GM10847 (cell line): ENCODE data around the gene TRMU.

Source experiments
- POLR2A ChIP-seq: IDR thresholded peaks from 2 replicates; pipeline ENCODE4 v1.6.1; 2011; ENCODE audit not compliant: insufficient read length; ENCODE audit errors: extremely low read depth

TRMU gene

DNA sequence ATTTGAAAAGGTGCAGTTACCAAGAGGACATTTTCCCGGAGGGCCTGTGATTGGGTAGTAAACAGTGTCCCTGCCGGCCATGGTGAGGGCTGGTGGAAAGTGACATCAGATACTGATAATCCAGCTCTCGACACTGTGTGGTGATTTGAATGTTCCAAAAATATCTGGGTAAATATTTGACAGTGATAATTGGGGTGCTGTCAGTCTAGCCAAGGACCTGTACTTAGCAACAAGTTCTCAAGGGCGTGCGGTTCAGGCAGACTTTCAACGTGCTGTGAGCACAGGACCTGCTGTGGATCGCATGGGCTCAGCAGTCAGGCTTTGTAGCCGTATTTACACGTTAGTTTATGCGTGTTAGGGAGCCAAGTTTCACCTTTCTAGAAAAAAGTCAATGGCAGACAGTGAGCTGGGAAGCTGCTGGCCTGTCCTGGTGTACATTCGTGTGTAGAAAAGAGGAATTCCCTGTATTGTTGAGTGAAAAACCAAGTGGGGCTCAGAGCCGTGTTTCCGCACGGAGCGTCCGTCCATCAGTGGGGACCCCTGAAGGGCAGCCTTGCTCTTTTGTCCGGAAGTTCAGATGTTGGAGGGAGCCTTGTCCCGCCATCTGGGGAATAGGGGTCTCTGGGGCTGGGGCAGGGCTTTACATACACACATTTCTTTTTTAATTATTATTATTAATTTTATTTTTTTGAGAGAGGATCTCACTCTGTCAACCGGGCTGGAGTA is 11.3 kb downstream of the TRMU start:
- no peak for TF ChIP-seq POLR2A

DNA sequence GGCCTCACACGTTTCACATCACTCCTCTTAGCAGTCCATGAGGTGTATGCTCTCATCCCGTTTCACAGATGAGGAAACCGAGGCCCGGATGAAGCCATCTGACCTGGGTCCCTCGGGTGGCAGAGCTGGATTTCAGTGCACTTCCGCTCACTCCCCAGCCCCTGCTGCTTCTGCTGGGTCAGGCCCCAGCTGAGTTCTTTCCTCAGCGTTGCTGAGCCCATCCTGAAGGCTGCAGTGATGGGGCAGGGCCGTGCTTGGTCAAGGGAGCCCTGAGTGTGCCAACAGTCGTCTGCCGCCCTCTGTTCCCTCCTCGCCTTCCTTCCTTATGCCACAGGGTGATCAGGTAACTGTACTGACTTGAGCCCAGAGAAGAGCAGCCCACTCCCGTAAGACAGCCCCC is 12.1 kb downstream of the TRMU start:
- TF ChIP-seq POLR2A = no peak

DNA sequence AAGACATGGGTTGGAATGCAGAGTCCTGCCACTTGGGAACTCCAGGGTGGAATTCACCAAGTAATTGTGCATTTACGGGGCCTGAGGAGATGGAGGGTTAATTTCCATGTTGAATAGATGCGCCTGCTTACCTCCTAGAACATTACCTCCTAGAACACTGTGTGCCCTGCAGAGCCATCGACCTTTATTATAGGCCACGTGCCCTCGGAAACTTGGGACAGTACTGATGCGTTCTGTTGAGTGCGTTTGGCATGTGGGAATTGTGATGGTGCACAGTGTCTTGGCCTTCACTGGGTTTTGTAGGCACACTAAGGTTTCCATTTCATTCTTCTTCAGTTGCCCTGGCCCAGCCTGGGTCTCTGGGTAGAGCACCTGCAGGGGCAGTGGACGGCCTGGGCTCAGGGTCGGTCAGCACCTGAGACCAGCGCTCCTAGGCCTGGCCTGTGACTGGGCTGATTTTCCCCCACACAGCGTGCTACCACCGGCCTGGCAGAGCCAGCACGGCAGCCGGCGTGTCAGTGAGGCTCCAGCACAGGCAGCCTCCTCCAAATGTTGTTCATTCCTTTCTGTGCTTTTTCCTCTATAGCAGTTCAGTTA is 12.7 kb downstream of the TRMU start:
- no peak for TF ChIP-seq POLR2A

DNA sequence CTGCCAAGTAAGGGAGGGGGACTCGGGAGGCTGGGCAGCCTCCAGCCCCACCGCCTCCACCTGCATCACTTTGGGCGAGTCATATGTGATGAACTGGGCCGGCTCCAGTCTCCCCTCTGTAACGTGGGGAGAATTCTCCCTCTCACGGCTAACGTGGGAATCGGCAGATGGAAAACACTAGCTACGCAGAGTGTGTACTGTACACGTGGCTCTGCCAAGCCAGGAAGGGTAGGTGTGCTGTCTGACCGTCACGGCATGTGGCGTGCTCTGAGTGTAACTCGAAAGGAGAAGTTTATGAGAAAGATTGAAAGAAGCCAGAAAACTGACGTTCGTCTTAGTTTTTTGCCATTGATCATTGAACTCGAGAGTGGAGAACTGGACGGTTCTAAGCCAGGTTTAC is 13.7 kb downstream of the TRMU start:
- no peak for TF ChIP-seq POLR2A

DNA sequence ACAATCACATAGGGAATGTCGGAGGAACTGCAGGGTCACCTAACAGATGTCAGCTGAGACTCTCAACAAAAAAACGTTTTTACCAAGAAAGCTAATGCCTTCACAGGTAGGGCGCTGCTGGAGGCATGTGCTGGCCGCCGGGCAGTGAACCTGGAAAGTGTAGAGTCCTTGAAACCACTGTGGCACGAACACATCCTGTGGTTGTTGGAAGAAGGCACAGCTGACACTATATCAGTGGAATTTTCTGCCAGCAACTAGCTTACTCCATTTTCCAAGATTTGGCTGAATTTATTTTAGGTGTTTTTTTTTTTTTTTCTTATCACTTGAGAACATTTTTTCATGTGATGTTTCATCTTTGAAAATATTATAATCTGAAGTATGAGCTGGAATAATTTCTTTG is 14.2 kb downstream of the TRMU start:
- TF ChIP-seq POLR2A = no peak

DNA sequence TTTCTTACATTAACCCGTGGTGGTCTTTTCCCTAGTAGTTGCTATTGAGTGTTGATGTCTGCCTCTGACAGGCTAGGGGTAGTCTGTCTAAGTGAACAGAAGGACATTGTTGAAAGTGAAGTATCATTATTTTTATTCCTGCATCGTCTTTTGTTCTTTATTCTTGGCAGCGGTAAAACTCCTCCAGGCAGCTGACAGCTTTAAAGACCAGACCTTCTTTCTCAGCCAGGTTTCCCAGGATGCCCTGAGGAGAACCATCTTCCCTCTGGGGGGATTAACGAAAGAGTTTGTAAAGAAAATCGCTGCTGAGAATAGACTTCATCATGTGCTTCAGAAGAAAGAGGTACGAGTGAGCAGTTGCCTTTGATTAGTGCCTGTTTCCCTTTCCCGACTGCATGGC is 14.6 kb downstream of the TRMU start:
- no peak for TF ChIP-seq POLR2A

DNA sequence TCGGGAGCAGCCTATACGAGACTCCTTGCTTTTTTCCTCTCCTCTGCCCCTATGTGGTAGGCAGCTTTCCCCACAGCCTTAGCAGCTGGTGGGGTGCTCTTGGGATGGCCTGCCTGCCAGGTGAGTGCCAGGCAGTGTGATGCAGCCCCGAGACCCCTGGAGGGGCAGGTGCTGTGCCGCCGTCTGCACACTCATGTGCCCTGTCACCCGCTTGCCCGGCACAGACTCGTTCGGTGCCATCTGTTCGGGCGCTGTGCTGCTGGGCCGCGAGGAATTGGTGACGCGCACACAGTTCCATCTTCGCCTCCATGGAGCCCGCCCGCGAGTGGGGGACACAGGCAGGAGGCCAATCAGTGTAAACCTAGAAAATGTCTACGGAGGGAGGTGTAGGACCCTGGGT is 15.1 kb downstream of the TRMU start:
- TF ChIP-seq POLR2A = no peak

DNA sequence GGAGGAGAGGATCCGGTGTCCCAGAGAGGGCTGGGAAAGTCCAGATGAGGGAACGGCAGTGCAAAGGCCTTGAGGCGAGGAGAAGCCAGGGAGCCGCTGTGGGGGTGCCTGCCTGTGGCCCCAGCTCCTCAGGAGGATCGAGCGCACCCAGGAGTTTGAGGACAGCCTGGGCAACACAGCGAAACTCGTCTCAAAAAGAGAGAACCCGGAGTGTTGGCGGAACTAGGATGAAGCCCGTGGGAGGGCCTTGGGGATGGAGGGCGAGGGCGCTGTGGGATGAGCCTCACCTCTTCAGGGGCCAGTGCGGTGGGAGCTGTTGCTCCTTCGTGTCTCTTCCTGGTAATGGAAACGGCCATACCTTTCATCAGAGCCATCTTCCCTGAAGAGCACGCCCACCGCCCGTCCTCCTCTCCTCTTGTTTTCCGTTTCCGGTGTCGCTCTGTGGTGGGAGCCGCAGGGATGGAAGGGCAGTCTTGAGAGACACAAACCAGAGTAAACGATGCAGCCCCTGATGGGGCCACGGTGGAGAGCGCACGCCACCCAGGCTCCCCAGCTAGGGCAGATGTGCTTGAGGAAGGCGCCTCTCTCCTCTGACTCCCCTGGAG is 15.7 kb downstream of the TRMU start:
- no peak for TF ChIP-seq POLR2A

DNA sequence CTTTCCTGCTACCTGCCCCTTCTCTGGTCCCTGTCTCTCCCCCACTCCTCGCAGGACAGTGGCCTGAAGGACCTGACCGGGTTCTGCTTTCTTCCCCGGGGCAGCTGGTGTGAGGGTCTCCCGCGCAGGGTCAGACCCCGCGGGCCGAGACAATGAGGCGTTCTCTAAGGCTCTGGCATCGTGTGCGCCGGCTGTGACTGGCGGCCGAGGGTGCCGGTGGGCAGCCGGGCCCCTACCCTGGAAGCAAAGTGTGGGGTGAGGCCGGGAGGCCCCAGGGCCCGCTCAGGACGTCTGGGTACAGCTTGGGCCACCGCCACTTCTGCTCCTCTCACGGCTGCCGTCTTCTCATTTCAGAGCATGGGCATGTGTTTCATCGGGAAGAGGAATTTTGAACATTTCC is 16.3 kb downstream of the TRMU start:
- no peak for TF ChIP-seq POLR2A

DNA sequence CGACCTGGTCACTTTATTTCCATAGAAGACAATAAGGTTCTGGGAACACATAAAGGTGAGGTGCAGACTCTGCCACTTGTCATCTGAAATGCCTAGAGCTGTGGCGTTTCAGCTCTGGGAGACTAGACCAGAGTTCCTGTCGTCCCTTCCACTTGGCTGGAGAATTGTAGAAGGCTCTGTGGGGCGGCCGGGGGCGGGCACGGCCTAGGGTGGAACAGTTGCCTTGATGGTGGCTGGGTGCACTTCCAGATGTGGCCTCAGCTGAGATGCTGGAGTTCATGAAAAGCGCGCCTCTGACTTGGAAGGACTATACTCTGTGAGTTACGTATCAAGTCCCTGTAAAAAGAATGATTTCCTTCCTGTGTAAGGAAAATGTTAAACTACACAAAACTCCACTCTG is 16.8 kb downstream of the TRMU start:
- no peak for TF ChIP-seq POLR2A

DNA sequence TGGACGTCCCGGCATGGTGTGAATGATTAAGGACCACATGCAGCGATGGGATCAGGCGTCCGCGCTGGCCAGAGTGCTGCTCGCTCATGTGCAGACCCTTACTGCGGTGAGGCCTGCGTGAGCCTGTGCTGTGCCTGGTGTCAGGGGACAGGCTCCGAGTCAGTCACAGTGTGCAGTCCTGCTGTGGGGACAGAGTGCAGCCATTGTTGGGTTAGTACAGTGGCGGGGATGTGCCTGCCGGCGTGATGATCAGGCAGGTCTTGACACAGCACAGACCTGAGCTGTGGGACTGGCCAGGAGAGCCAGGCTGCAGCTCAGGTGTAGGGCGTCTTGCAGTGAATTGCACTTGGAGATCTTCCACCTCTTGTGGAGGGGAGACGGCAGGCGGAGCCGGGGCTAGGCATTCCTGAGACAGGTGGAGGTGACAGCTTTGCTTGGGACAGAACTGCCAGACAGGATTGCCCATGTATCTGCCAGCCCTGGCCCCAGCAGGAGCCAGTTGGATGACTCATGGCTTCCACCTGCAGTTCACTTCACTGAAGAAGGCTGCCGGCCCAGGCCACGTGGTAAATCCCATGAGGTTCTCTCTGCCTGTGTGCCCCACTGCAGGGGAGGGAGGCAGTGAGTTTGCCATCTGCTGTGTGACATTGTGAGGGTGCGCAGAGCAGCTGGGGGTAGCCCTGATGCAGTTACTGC is 17.3 kb downstream of the TRMU start:
- TF ChIP-seq POLR2A = no peak

DNA sequence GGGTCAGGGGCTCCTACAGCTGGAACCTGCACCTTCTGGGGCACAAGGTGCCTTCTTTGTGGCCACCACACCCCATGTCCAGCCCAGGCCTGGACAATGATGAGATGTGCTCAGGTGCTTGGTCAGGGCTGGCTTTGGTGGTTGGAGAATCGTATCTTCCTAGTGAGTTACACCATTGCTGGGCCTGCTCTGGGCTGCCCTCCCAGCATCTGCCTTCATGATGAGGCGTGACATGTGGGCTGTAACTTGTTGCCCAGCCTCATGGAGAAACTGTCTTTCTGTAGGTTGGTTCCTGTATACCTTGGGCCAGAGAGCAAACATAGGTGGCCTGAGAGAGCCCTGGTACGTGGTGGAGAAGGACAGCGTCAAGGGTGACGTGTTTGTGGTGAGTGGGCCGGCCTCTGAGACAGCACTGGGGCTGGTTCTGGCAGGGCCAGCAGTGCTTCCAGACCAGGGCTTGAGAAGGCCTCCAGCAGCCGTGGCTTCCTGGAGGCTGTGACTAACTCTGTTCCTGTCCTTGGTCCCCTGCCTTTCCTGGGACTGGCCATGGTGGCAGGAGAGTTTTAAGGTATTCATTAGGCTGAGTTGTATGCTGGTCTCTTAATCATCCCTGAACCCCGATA is 18.1 kb downstream of the TRMU start:
- no peak for TF ChIP-seq POLR2A

DNA sequence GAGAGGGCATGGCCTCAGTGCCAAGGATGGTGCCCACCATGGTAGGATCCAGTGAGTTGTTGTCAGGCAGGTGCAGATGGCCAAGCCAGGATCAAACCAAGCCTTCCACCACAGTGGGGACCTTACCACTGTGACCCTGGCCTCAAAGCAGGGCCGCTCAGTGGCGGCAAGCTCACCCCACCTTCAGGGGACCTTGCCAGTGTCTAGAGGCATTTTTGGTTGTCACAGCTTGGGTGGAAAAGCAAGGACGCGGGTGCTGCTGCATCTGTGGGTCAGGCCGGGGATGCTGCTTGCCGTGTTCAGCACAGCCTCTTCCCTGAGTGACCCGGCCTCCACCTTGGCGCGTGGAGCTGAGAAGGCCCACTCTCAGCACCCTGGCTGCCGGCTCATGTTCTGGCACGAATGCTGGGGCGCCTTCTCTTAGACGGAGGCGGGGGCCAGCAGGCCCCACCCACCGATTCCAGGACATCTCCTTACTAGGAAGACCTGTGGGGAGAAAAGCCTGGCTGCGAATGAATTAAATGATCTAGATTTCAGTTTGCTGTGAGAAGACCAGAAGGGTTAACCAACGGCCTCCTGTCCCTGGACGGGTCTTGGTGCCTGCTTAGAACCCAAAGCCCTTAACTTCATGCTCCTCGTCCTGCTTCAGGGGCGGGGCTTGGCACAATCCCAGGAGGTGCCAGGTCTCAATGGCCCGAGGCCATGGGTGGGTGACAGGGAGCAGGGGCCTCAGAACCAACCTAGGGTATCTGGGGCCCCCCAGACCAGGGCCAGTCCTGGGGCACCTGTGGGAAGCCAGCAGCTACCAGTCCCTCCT is 18.9 kb downstream of the TRMU start:
- TF ChIP-seq POLR2A = no peak

DNA sequence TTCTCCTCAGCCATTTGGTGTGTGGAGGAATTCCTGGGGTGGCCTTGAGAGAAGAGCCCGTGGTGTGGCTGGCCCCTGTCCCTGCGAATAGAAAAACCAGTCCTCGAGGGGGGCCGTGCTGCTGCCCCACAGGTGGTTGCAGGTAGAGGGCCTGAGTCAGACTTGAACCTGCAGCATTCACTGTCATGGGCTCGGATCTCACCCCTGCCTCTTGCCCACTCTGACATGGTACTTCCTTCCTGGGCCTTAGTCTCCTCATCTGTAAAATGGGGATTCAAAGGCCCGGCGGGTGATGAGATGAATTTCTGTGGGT is 19.4 kb downstream of the TRMU start:
- TF ChIP-seq POLR2A = no peak
